GM12878 (cell line): ENCODE results near the gene PTPRS.

Experiments
- EP300 ChIP-seq, 2 experiments: fragments of 150-350 bp in 1 of 2; IDR thresholded peaks; 2 replicates each; pipeline ENCODE4 v1.6.1; 2011 to 2012; ENCODE audit warnings: low read depth in 2 of 2, low read length in 2 of 2, borderline replicate concordance in 1 of 2, improper control_type of control experiment in 1 of 2, inconsistent platforms in 1 of 2; ENCODE audit not compliant: control insufficient read depth in 1 of 2
- EZH2 ChIP-seq: IDR thresholded peaks from 2 replicates; pipeline ENCODE4 v1.6.1; 2012; ENCODE audit warnings: low read depth, mild to moderate bottlenecking, control low read depth, inconsistent platforms, low read length, borderline replicate concordance; ENCODE audit not compliant: control insufficient read depth
- JUNB ChIP-seq: IDR thresholded peaks from 2 replicates; pipeline ENCODE4 v1.6.1; 2016; ENCODE audit warnings: antibody characterized with exemption, mild to moderate bottlenecking
- MYC ChIP-seq: IDR thresholded peaks from 2 replicates; pipeline ENCODE4 v1.6.1; 2011; ENCODE audit warnings: mild to moderate bottlenecking, low read length, moderate library complexity, inconsistent platforms; ENCODE audit not compliant: insufficient read depth, insufficient replicate concordance, insufficient read length, severe bottlenecking
- POLR2A ChIP-seq: IDR thresholded peaks from 2 replicates; pipeline ENCODE4 v1.6.1; 2011; ENCODE audit warnings: low read depth, mild to moderate bottlenecking, low read length
- SMC3 ChIP-seq: IDR thresholded peaks from 2 replicates; pipeline ENCODE4 v1.6.1; 2011; ENCODE audit warnings: low read length, improper control_type of control experiment, borderline replicate concordance
- SREBF1 ChIP-seq: IDR thresholded peaks from 2 replicates; pipeline ENCODE4 v1.6.1; 2012; ENCODE audit warnings: mild to moderate bottlenecking, low read length
- USF1 ChIP-seq: IDR thresholded peaks from 2 replicates; pipeline ENCODE4 v1.6.1; 2011; ENCODE audit warnings: borderline replicate concordance, low read depth, mild to moderate bottlenecking, moderate library complexity, mixed read lengths, low read length; ENCODE audit not compliant: insufficient read depth; ENCODE audit errors: extremely low read length
- USF2 ChIP-seq: IDR thresholded peaks from 2 replicates; pipeline ENCODE4 v1.6.1; 2011; ENCODE audit warnings: low read depth, low read length, improper control_type of control experiment, borderline replicate concordance
- ZNF24 ChIP-seq: fragments of 450-650 bp; IDR thresholded peaks from 2 replicates; pipeline ENCODE4 v1.6.1; 2017; ENCODE audit warnings: antibody characterized with exemption, mild to moderate bottlenecking
- ZNF274 ChIP-seq: IDR thresholded peaks from one replicate; pipeline ENCODE4 v1.8.0; 2011; ENCODE audit not compliant: insufficient read length, insufficient read depth
- ZZZ3 ChIP-seq: IDR thresholded peaks from 2 replicates; pipeline ENCODE4 v1.6.1; 2011; ENCODE audit warnings: low read depth; ENCODE audit not compliant: control insufficient read depth, insufficient read length
- TF ChIP-seq, protein P1 (sequence below), 3 experiments: IDR thresholded peaks in 2 of 3; conservative IDR thresholded peaks in 1 of 3; 2 replicates each; pipeline ENCODE4 v1.5.1; 2011; ENCODE audit warnings: low read depth in 3 of 3, low read length in 3 of 3, mild to moderate bottlenecking in 3 of 3, control low read depth in 2 of 3, moderate library complexity in 2 of 3, inconsistent platforms in 1 of 3, mixed read lengths in 1 of 3; ENCODE audit not compliant: control insufficient read depth in 2 of 3, insufficient read depth in 1 of 3; ENCODE audit errors: extremely low read depth in 1 of 3

GRCh38 chr19:5319516-5319915 is 21.1 kb downstream of the PTPRS start:
- TF ChIP-seq ZNF274, result no peak
- no peak for TF ChIP-seq MYC
- TF ChIP-seq, protein P1, sequence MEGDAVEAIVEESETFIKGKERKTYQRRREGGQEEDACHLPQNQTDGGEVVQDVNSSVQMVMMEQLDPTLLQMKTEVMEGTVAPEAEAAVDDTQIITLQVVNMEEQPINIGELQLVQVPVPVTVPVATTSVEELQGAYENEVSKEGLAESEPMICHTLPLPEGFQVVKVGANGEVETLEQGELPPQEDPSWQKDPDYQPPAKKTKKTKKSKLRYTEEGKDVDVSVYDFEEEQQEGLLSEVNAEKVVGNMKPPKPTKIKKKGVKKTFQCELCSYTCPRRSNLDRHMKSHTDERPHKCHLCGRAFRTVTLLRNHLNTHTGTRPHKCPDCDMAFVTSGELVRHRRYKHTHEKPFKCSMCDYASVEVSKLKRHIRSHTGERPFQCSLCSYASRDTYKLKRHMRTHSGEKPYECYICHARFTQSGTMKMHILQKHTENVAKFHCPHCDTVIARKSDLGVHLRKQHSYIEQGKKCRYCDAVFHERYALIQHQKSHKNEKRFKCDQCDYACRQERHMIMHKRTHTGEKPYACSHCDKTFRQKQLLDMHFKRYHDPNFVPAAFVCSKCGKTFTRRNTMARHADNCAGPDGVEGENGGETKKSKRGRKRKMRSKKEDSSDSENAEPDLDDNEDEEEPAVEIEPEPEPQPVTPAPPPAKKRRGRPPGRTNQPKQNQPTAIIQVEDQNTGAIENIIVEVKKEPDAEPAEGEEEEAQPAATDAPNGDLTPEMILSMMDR (IDR thresholded peaks at IDR 0.05 in 2 of 3, conservative IDR thresholded peaks at IDR 0.05 in 1 of 3; ENCODE audit: control insufficient read depth in 2 of 3, extremely low read depth in 1 of 3, insufficient read depth in 1 of 3, low read depth in 3 of 3, low read length in 3 of 3), result no peak
- TF ChIP-seq SMC3, result no peak
- TF ChIP-seq POLR2A, result no peak
- no peak for TF ChIP-seq ZNF24
- no peak for TF ChIP-seq EP300 (IDR thresholded peaks at IDR 0.05; ENCODE audit: borderline replicate concordance in 1 of 2, control insufficient read depth in 1 of 2, low read depth in 2 of 2, low read length in 2 of 2)
- no peak for TF ChIP-seq USF2
- no peak for TF ChIP-seq USF1
- TF ChIP-seq SREBF1, result no peak
- TF ChIP-seq ZZZ3, result no peak
- no peak for TF ChIP-seq JUNB
- TF ChIP-seq EZH2, result no peak
